HepG2 (cell line): ENCODE measurements around the gene TNFSF13. TPM values are rescaled to one million over a fixed set of nuclear protein-coding genes. Genes with fewer than 3 reads are reported as not detected.

ENCODE experiments used
- ATAC-seq: fragments of 200-7000 bp; cut with Tn5 transposase; 3 replicates; pipeline ENCODE4 v1.9.1; 2020; ENCODE audit warnings: mild to moderate bottlenecking, moderate library complexity
- BruUV-seq: library from RNA; stranded (reverse); fragments of 400-500 nt; replicated peaks from 2 replicates; lab custom pipeline; 2021; lab: Mats Ljungman, UMichigan
- CTCF ChIA-PET: fragments of 300-600 bp; formaldehyde crosslinking; extraction: SDS; loops from one replicate; lab custom pipeline; 2021; ENCODE audit warnings: low total read pairs, inconsistent platforms, low intra/inter-chr PET ratio; lab: Yijun Ruan, JAX
- POLR2A ChIA-PET: fragments of 350-600 bp; sonication (Branson Sonifier 250); formaldehyde crosslinking; loops from one replicate; lab custom pipeline; 2020; ENCODE audit warnings: antibody characterized with exemption, inconsistent platforms; lab: Yijun Ruan, JAX
- DNase-seq: peaks from one replicate; pipeline ENCODE4 v3.0.0-alpha.2; 2015; ENCODE audit warnings: low spot score
- FAIRE-seq: peaks from 3 replicates; lab custom pipeline; 2011; peaks lifted over from hg19 to GRCh38; lab: Jason Lieb, UNC
- H2AFZ ChIP-seq: one replicate; pipeline ENCODE4 v1.6.1; 2011; ENCODE audit warnings: low read length, inconsistent platforms
- H3K27ac ChIP-seq: fragments of 300-600 bp; 3 replicates; pipeline ENCODE4 v1.8.0; 2011; ENCODE audit warnings: mixed run types, mild to moderate bottlenecking, mixed read lengths, low read length, inconsistent platforms; ENCODE audit not compliant: insufficient read depth; ENCODE audit errors: extremely low read length
- H3K27me3 ChIP-seq, 2 experiments: fragments of 200-600 bp in 1 of 2; 2 replicates in 1 of 2; 3 replicates in 1 of 2; pipeline versions ENCODE4 v1.6.0 to v1.8.0; 2011; ENCODE audit warnings: low read length in 2 of 2, mild to moderate bottlenecking in 2 of 2, moderate library complexity in 2 of 2, inconsistent platforms in 1 of 2; ENCODE audit not compliant: insufficient read depth in 2 of 2, control insufficient read depth in 1 of 2
- H3K36me3 ChIP-seq, 2 experiments: fragments of 200-600 bp in 1 of 2; replicated peaks in 1 of 2; 2 replicates in 1 of 2; 3 replicates in 1 of 2; pipeline versions ENCODE4 v1.5.1 to v1.8.0; 2011; ENCODE audit warnings: low read length in 2 of 2, inconsistent platforms in 1 of 2; ENCODE audit not compliant: insufficient read depth in 2 of 2, control insufficient read depth in 1 of 2
- H3K4me1 ChIP-seq: 2 replicates; pipeline ENCODE4 v1.5.1; 2012; ENCODE audit warnings: low read length, inconsistent platforms; ENCODE audit not compliant: insufficient read depth
- H3K4me2 ChIP-seq: 2 replicates; pipeline ENCODE4 v1.6.0; 2011; ENCODE audit warnings: low read depth, low read length, inconsistent platforms
- H3K4me3 ChIP-seq, 3 experiments: fragments of 200-600 bp in 1 of 3; sonication (generic), shearing (Covaris generic) in 1 of 3; replicated peaks in 1 of 3; 2 replicates each; pipeline ENCODE4 v1.5.1; 2011 to 2016; ENCODE audit warnings: low read length in 3 of 3, inconsistent platforms in 2 of 3, low read depth in 2 of 3, mild to moderate bottlenecking in 2 of 3, control low read depth in 1 of 3, mixed read lengths in 1 of 3; ENCODE audit not compliant: insufficient read depth in 1 of 3
- H3K79me2 ChIP-seq: one replicate; pipeline ENCODE4 v1.6.1; 2011; ENCODE audit warnings: low read length, inconsistent platforms; ENCODE audit not compliant: insufficient read depth
- H3K9ac ChIP-seq: 2 replicates; pipeline ENCODE4 v1.6.0; 2011; ENCODE audit warnings: mild to moderate bottlenecking, low read depth, low read length, inconsistent platforms; ENCODE audit not compliant: insufficient read depth
- H3K9me3 ChIP-seq: 2 replicates; pipeline ENCODE4 v1.5.1; 2012; ENCODE audit warnings: mild to moderate bottlenecking, low read length
- H4K20me1 ChIP-seq: 2 replicates; pipeline ENCODE4 v1.6.0; 2011; ENCODE audit warnings: inconsistent platforms, mild to moderate bottlenecking, low read length, moderate library complexity; ENCODE audit not compliant: insufficient read depth
- ARID3A ChIP-seq: IDR thresholded peaks from 2 replicates; pipeline ENCODE4 v1.6.1; 2012; ENCODE audit warnings: low read depth, low read length, improper control_type of control experiment
- ZBTB33 ChIP-seq: sonication (generic); formaldehyde crosslinking; IDR thresholded peaks from 2 replicates; pipeline ENCODE4 v1.4.0; 2020; ENCODE audit warnings: missing genetic modification reagents
- WGBS: methylation state at CpG from one replicate; pipeline ENCODE4 v1.1.6; 2017; ENCODE audit warnings: low lambda C conversion rate; 5-methylcytosine and 5-hydroxymethylcytosine counted together
- in situ Hi-C: cut with HindIII; loops from 2 replicates; pipeline ENCODE4 v1.10.0; 2017; ENCODE audit warnings: low pct_unique_long_range_greater_than_20kb; ENCODE audit not compliant: extremely low pct_ligation_motif_present
- intact Hi-C: fragments of 100-400 bp; cut with micrococcal nuclease; formaldehyde crosslinking; loops from one replicate; pipeline ENCODE4 v1.10.0; 2022; ENCODE audit not compliant: unreplicated experiment
- polyA plus RNA-seq, 8 experiments: library from polyadenylated mRNA; depleted of rRNA in 3 of 8; stranded (reverse) in 7 of 8; unstranded in 1 of 8; fragments of >200 nt; fragmentation: Illumina TruSeq in 4 of 8; extraction: Trizol in 4 of 8; gene quantifications; 2 replicates each; pipeline versions ENCODE4 v1.2.1 to v1.2.3, GENCODE V29; 2011 to 2016; ENCODE audit warnings: low read depth in 4 of 8, missing spikeins in 1 of 8, mixed read lengths in 1 of 8; ENCODE audit not compliant: insufficient read depth in 1 of 8
- total RNA-seq, 5 experiments: library from RNA; depleted of rRNA; stranded (reverse); fragments of >200 nt; fragmentation: Illumina TruSeq; extraction: Trizol; gene quantifications; 2 replicates each; pipeline ENCODE4 v1.2.3, GENCODE V29; 2016; ENCODE audit warnings: low read depth in 1 of 5

TNFSF13 gene
- total and polyA plus RNA-seq, 2 of the 13 experiments (the other 11 are each of a cell fraction or from before 2014, with no cell fraction given): 2.5 to 3.3 TPM

GRCh38 chr17:7508846-7509245 lies 49.7 kb upstream of the TNFSF13 start:
- in situ Hi-C loops: no loop called here

More at GRCh38 chr17:7508846-7509245, 49.7 kb upstream of the TNFSF13 start:
- H3K4me2 ChIP-seq: no peak overlapping the region
- no peaks in the 10 kb centered on the region for H4K20me1 ChIP-seq
- 0 out of 2 replicates have a peak, but pooled peaks have one; percentile 29 for TF ChIP-seq ZBTB33 (CRISPR knock-in tag)
- no peak for TF ChIP-seq ARID3A
- intact Hi-C loops: no loop called here
- H3K79me2 ChIP-seq: no peaks in the 10 kb centered on the region
- peaks cover 32 to 86% of the 10 kb centered on the region in 2 experiments for H3K36me3 ChIP-seq
- POLR2A ChIA-PET: no interaction called here
- no peak overlapping the region for H3K27ac ChIP-seq
- H3K9me3 ChIP-seq: no peaks in the 10 kb centered on the region
- H2AFZ ChIP-seq: no peak overlapping the region
- CTCF ChIA-PET: no interaction called here
- H3K4me1 ChIP-seq: no peaks in the 10 kb centered on the region
- no peaks in the 10 kb centered on the region for H3K27me3 ChIP-seq
- 99% methylated on average over 7 of the region's 9 CpGs for WGBS
- H3K4me3 ChIP-seq: no peak overlapping the region
- ATAC-seq: no peak
- no TSS peak for BruUV-seq
- no peak for FAIRE-seq
- no peak for DNase-seq
- H3K9ac ChIP-seq: no peak overlapping the region
